CD8-positive, alpha-beta memory T cell (primary cell): ENCODE results near the gene C1orf105. TPM values are rescaled to one million over a fixed set of nuclear protein-coding genes. Genes with fewer than 3 reads are reported as not detected.

Experiments
- CTCF ChIA-PET: fragments of 350-600 bp; sonication (Branson Sonifier 250); formaldehyde crosslinking; loops from one replicate; lab custom pipeline; 2021; ENCODE audit warnings: antibody characterized with exemption; lab: Charles Lee
- POLR2A ChIA-PET: fragments of 350-600 bp; sonication (Branson Sonifier 250); formaldehyde crosslinking; loops from one replicate; lab custom pipeline; 2021; ENCODE audit warnings: antibody characterized with exemption; lab: Charles Lee
- DNase-seq, 5 donors: peaks; one replicate each; pipeline versions ENCODE4 v3.0.0 to v3.0.0-alpha.2; 2020 to 2022; ENCODE audit warnings: mixed read lengths in 1 of 5
- H3K27ac ChIP-seq: one replicate; pipeline ENCODE4 v1.7.0; 2013; ENCODE audit warnings: low read depth, mild to moderate bottlenecking, low read length, moderate library complexity
- H3K27me3 ChIP-seq: 2 replicates; pipeline ENCODE4 v1.7.0; 2013; ENCODE audit warnings: low read length, mild to moderate bottlenecking; ENCODE audit not compliant: insufficient read depth, poor library complexity, severe bottlenecking
- H3K36me3 ChIP-seq: 2 replicates; pipeline ENCODE4 v1.7.0; 2013; ENCODE audit warnings: mild to moderate bottlenecking, low read length, moderate library complexity; ENCODE audit not compliant: insufficient read depth
- H3K4me1 ChIP-seq: 2 replicates; pipeline ENCODE4 v1.7.0; 2013; ENCODE audit warnings: mild to moderate bottlenecking, low read length, moderate library complexity; ENCODE audit not compliant: insufficient read depth
- H3K4me3 ChIP-seq: 2 replicates; pipeline ENCODE4 v1.7.0; 2013; ENCODE audit warnings: mild to moderate bottlenecking, low read length
- H3K9me3 ChIP-seq: 2 replicates; pipeline ENCODE4 v1.7.0; 2013; ENCODE audit warnings: mild to moderate bottlenecking, low read length
- H3K27ac Mint-ChIP-seq, 8 donors: one replicate each; pipeline ENCODE4 v1.8.0; 2020 to 2021; ENCODE audit warnings: mixed read lengths in 8 of 8, mild to moderate bottlenecking in 6 of 8, inconsistent platforms in 3 of 8, moderate library complexity in 3 of 8
- H3K27me3 Mint-ChIP-seq, 2 donors: one replicate each; pipeline ENCODE4 v1.8.0; 2020 to 2021; ENCODE audit warnings: mixed read lengths in 2 of 2, mild to moderate bottlenecking in 1 of 2, moderate library complexity in 1 of 2
- H3K36me3 Mint-ChIP-seq, 3 donors: one replicate each; pipeline ENCODE4 v1.8.0; 2020 to 2021; ENCODE audit warnings: mixed read lengths in 3 of 3, inconsistent platforms in 1 of 3, mild to moderate bottlenecking in 1 of 3
- H3K4me1 Mint-ChIP-seq, 3 donors: one replicate each; pipeline ENCODE4 v1.8.0; 2020 to 2021; ENCODE audit warnings: mixed read lengths in 3 of 3, inconsistent platforms in 1 of 3, mild to moderate bottlenecking in 1 of 3
- H3K4me3 Mint-ChIP-seq, 7 donors: one replicate each; pipeline ENCODE4 v1.8.0; 2020 to 2021; ENCODE audit warnings: mixed read lengths in 7 of 7, mild to moderate bottlenecking in 6 of 7, moderate library complexity in 4 of 7, inconsistent platforms in 2 of 7
- H3K9me3 Mint-ChIP-seq, 5 donors: one replicate each; pipeline ENCODE4 v1.8.0; 2020 to 2022; ENCODE audit warnings: mixed read lengths in 5 of 5, mild to moderate bottlenecking in 3 of 5, moderate library complexity in 2 of 5, inconsistent platforms in 1 of 5
- polyA plus RNA-seq: library from polyadenylated mRNA; unstranded; fragments of 300-500 nt; fragmentation: Illumina TruSeq; gene quantifications from one replicate; pipeline ENCODE4 v1.2.3, GENCODE V29; 2021
- total RNA-seq, 2 experiments: library from RNA; stranded (reverse); gene quantifications; one replicate each; pipeline ENCODE4 v1.2.3, GENCODE V29; 2021

C1orf105 gene
- total and polyA plus RNA-seq, 3 experiments from 2014 or later = not detected

DNA sequence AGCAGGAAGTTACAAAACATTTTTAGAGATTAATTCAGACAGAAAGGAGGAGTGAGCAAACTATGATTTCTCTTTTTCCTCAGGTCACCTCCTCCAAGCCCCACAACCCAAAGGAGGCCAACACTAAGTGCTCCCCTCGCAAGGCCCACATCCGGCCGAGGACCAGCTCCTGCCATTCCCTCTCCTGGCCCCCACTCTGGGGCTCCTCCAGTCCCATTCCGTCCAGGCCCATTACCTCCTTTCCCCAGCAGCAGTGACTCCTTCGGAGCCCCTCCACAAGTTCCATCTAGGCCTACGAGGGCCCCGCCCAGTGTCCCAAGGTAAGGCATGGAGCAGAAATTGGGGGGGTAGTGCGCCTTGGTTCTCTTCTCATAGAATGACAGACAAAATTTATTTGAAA lies 32.0 kb upstream of the C1orf105 start:
- Histone ChIP-seq H3K27ac (no peak overlapping the region), H3K36me3 (no peaks in the 10 kb centered on the region), H3K4me3 (no peak overlapping the region), H3K27me3 (no peaks in the 10 kb centered on the region), H3K4me1 (peaks cover 4% of the 10 kb centered on the region), H3K9me3 (no peaks in the 10 kb centered on the region)
- H3K36me3 Mint-ChIP-seq = peaks cover 2 to 7% (median 5%) of the 10 kb centered on the region in 3 donors
- DNase-seq = no peak
- H3K27me3 Mint-ChIP-seq = peaks cover 0 to 1% of the 10 kb centered on the region in 2 donors
- H3K4me3 Mint-ChIP-seq = no peak overlapping the region
- no peaks in the 10 kb centered on the region for H3K9me3 Mint-ChIP-seq
- H3K27ac Mint-ChIP-seq = no peak overlapping the region
- peaks cover 3 to 17% (median 8%) of the 10 kb centered on the region in 3 donors for H3K4me1 Mint-ChIP-seq
- ChIA-PET CTCF (no interaction called here), POLR2A (no interaction called here)

DNA sequence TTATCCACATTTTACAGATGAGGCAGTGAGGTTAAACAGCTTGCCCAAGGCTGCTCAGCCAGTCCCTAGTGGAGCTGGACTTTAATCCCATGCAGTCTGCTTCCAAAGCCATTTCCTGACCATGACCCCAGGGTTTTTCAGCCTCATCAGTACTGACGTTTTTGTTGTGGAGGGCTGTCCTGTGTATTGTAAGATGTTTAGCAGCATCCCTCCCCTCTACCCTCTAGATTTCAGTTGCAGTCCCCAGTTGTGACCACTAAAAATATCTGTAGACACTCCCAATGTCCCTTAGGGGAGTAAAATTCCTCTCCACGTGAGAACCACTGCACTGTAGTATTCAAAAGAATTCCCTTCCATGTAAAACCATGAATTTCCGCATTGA lies 30.2 kb upstream of the C1orf105 start:
- DNase-seq = no peak
- H3K36me3 ChIP-seq = no peaks in the 10 kb centered on the region
- no peak overlapping the region for H3K4me3 Mint-ChIP-seq
- H3K27ac Mint-ChIP-seq = no peak overlapping the region
- H3K9me3 ChIP-seq = no peaks in the 10 kb centered on the region
- H3K4me3 ChIP-seq = no peak overlapping the region
- no peak overlapping the region for H3K27ac ChIP-seq
- POLR2A ChIA-PET = no interaction called here
- H3K36me3 Mint-ChIP-seq = peaks cover 2 to 7% (median 5%) of the 10 kb centered on the region in 3 donors
- peaks cover 21% of the 10 kb centered on the region for H3K4me1 ChIP-seq
- H3K27me3 ChIP-seq = no peaks in the 10 kb centered on the region
- CTCF ChIA-PET = interaction anchor here (0.9 to 1.0 kb wide), 2 partner anchors 8 to 10 kb away, joined by 3 read pairs; no protein-coding TSS in a partner anchor
- H3K9me3 Mint-ChIP-seq = no peaks in the 10 kb centered on the region
- H3K27me3 Mint-ChIP-seq = peaks cover 0 to 1% of the 10 kb centered on the region in 2 donors
- peaks cover 19 to 35% (median 24%) of the 10 kb centered on the region in 3 donors for H3K4me1 Mint-ChIP-seq

DNA sequence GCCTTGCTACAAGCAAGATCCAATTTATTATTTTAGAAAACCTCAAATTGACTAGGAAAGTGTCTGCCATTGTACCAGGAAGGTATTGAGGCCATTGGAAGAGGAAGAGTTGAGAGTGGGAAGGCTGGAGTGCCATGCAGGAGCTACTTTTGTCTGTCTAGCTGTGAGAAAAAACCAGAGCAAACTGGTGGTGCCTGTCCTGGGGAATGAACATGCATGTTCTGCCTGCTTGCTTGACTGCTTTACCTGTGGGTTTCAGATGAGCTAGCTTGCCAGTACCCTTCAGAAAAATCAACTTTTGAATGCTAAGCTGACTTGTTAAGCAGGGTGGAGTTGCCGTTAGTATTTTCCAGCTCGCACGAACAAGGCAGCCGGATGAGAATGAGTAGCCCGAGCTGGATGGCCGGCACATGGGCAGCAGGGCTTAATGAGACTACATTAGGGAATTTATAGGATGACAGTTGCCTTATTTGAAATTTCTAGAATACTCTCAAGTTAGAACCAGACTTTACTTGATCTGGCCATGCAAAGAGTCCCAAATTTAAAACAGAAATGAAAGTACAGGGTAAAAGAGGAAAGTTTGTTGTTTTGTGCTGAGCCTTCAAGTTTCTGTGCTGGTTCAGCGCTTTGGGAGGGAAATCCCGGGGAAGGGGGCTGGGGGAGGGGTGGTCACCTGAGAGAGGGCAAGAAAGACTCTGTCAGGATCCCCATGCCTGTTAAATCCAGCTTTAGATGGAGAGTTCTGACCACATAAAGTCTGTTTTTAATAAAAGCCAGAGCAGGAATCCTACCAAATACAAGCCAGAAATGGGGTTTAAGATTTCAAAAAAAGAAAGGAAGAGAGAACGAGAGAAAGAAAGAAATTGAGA lies 29.6 kb upstream of the C1orf105 start:
- H3K4me3 ChIP-seq = no peak overlapping the region
- CTCF ChIA-PET = interaction anchor here (0.9 kb wide), 1 partner anchor 10 kb away, joined by 3 read pairs; no protein-coding TSS in a partner anchor
- H3K27ac ChIP-seq = no peak overlapping the region
- Mint-ChIP-seq H3K4me1 (peaks cover 19 to 41% (median 24%) of the 10 kb centered on the region in 3 donors), H3K9me3 (no peaks in the 10 kb centered on the region), H3K4me3 (no peak overlapping the region), H3K27ac (peak overlapping the region in 1 of 8 donors; percentile 65), H3K27me3 (peaks cover 0 to 1% of the 10 kb centered on the region in 2 donors), H3K36me3 (peaks cover 2 to 7% (median 5%) of the 10 kb centered on the region in 3 donors)
- no peak for DNase-seq
- POLR2A ChIA-PET = no interaction called here
- no peaks in the 10 kb centered on the region for H3K27me3 ChIP-seq
- peaks cover 25% of the 10 kb centered on the region for H3K4me1 ChIP-seq
- H3K9me3 ChIP-seq = no peaks in the 10 kb centered on the region
- H3K36me3 ChIP-seq = no peaks in the 10 kb centered on the region

- CTCF ChIA-PET = interaction anchor here (3.5 kb wide), 1 partner anchor 33 kb away, joined by 13 read pairs; no protein-coding TSS in a partner anchor
- POLR2A ChIA-PET = no interaction called here
- Histone ChIP-seq H3K36me3 (no peaks in the 10 kb centered on the region), H3K4me3 (no peak overlapping the region), H3K9me3 (no peaks in the 10 kb centered on the region), H3K4me1 (peaks cover 25% of the 10 kb centered on the region), H3K27ac (no peak overlapping the region), H3K27me3 (no peaks in the 10 kb centered on the region)
- peaks cover 0 to 1% of the 10 kb centered on the region in 2 donors for H3K27me3 Mint-ChIP-seq
- H3K9me3 Mint-ChIP-seq = no peaks in the 10 kb centered on the region
- no peak overlapping the region for H3K4me3 Mint-ChIP-seq
- no peak for DNase-seq
- H3K27ac Mint-ChIP-seq = no peak overlapping the region
- H3K4me1 Mint-ChIP-seq = peaks cover 19 to 45% (median 25%) of the 10 kb centered on the region in 3 donors
- peaks cover 0 to 4% (median 3%) of the 10 kb centered on the region in 3 donors for H3K36me3 Mint-ChIP-seq
Measured at GRCh38 chr1:172391976-172392375, 28.5 kb upstream of the C1orf105 start.

- peaks cover 0 to 1% of the 10 kb centered on the region in 2 donors for H3K27me3 Mint-ChIP-seq
- Histone ChIP-seq H3K27me3 (no peaks in the 10 kb centered on the region), H3K4me1 (peaks cover 25% of the 10 kb centered on the region), H3K4me3 (no peak overlapping the region), H3K36me3 (no peaks in the 10 kb centered on the region), H3K9me3 (no peaks in the 10 kb centered on the region), H3K27ac (no peak overlapping the region)
- POLR2A ChIA-PET = no interaction called here
- CTCF ChIA-PET = interaction anchor here (1.3 to 3.5 kb wide), 5 partner anchors 10 to 391 kb away, joined by 3 to 13 read pairs (median 8); partner anchors contain the start of gene PIGC
- peaks cover 26 to 58% (median 39%) of the 10 kb centered on the region in 3 donors for H3K4me1 Mint-ChIP-seq
- H3K9me3 Mint-ChIP-seq = no peaks in the 10 kb centered on the region
- no peak overlapping the region for H3K4me3 Mint-ChIP-seq
- DNase-seq = no peak
- peaks cover 0 to 4% (median 3%) of the 10 kb centered on the region in 3 donors for H3K36me3 Mint-ChIP-seq
- peak overlapping the region in 5 of 8 donors; percentile 6 to 97 (median 60) for H3K27ac Mint-ChIP-seq
Measured at GRCh38 chr1:172393354-172393753, 27.1 kb upstream of the C1orf105 start.

DNA sequence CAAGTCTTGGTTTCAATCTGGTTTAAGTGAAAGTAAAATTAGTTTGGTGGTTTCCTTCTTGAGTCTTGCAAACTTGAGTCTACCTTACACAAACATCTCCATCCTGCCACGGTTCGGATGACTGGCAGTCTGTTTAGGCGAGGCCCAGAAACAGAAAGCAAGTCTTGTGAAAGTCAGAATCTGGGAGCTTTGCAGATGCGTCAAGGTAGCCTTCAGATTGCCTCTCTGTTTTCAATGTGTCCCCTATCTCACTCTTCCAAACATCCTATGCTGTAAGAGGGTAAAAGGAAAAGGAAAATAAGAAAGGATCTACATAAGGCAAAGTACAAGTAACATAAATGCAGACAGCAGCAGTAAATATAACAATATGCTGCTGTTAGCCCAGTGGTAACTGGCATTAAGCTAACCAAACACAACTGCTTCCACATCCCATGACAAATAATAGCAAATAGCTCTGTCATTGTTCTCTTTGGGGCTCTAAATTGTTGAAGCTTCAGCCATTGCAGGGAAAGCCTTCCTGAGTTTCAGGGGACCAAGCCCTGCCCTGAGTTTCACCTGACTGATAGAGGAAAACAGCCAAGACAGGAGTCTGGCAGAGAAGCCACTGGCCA lies 26.2 kb upstream of the C1orf105 start:
- peak; percentile 23 to 79 (median 65) for DNase-seq
- POLR2A ChIA-PET = interaction anchor here (0.8 to 2.3 kb wide), 7 partner anchors 12 to 214 kb away, joined by 3 to 9 read pairs (median 3); partner anchors contain the start of gene PIGC
- Histone ChIP-seq H3K9me3 (no peaks in the 10 kb centered on the region), H3K36me3 (no peaks in the 10 kb centered on the region), H3K27me3 (no peaks in the 10 kb centered on the region), H3K4me3 (peak overlapping the region; percentile 27), H3K4me1 (peaks cover 30% of the 10 kb centered on the region), H3K27ac (no peak overlapping the region)
- CTCF ChIA-PET = interaction anchor here (1.0 to 3.5 kb wide), 11 partner anchors 11 to 592 kb away, joined by 3 to 13 read pairs (median 5); partner anchors contain the start of gene PIGC
- Mint-ChIP-seq H3K9me3 (no peaks in the 10 kb centered on the region), H3K4me1 (peaks cover 34 to 67% (median 48%) of the 10 kb centered on the region in 3 donors), H3K36me3 (peaks cover 0 to 4% (median 3%) of the 10 kb centered on the region in 3 donors), H3K27me3 (no peaks in the 10 kb centered on the region), H3K27ac (peak overlapping the region; percentile 66 to 97 (median 92)), H3K4me3 (peak overlapping the region; percentile 13 to 77 (median 64))

DNA sequence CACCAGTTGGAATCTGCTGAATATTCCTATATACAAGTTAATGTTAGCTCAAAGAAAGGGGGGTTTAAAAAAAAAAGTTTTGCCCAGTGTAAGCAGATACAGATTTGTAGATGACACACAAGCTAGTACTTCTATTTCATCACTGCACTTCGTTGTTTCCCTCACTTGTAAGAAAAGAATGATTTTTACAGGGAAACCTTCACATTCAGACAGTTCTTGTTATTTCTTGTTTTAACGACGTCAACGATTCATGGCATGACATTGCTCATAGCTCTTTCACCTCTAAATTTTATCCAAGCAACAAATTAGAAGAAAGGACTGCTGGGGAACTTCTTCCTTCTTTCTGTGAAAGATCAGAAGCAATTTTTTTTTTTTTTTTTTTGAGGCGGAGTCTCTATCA lies 25.7 kb upstream of the C1orf105 start:
- CTCF ChIA-PET = interaction anchor here (1.0 to 3.5 kb wide), 11 partner anchors 11 to 593 kb away, joined by 3 to 13 read pairs (median 5); partner anchors contain the start of gene PIGC
- Mint-ChIP-seq H3K4me1 (peaks cover 40 to 73% (median 54%) of the 10 kb centered on the region in 3 donors), H3K9me3 (no peaks in the 10 kb centered on the region), H3K27me3 (no peaks in the 10 kb centered on the region), H3K36me3 (peaks cover 0 to 4% (median under 1%) of the 10 kb centered on the region in 3 donors), H3K4me3 (peak overlapping the region in 6 of 7 donors; percentile 38 to 77 (median 67)), H3K27ac (peak overlapping the region; percentile 66 to 97 (median 92))
- Histone ChIP-seq H3K4me3 (peak overlapping the region; percentile 27), H3K36me3 (no peaks in the 10 kb centered on the region), H3K9me3 (no peaks in the 10 kb centered on the region), H3K27me3 (no peaks in the 10 kb centered on the region), H3K27ac (no peak overlapping the region), H3K4me1 (peaks cover 35% of the 10 kb centered on the region)
- DNase-seq = no peak
- POLR2A ChIA-PET = interaction anchor here (0.9 to 2.3 kb wide), 6 partner anchors 13 to 214 kb away, joined by 3 to 9 read pairs (median 4); no protein-coding TSS in a partner anchor
